G401.6 (cell line): Measurements from ENCODE around the gene LRRC23.
"Not testable (repeated sequence)": the region's sequence is repeated elsewhere in the genome, so short reads cannot be mapped to it uniquely, and the experiment has no call there.

Experiments used
- FAIRE-seq: peaks from 2 replicates; lab custom pipeline; 2012; peaks lifted over from hg19 to GRCh38; lab: Jason Lieb, UNC

The LRRC23 gene

GRCh38 chr12:6905414-6906040 lies 905 bp downstream of the LRRC23 start:
- FAIRE-seq, result no peak

DNA sequence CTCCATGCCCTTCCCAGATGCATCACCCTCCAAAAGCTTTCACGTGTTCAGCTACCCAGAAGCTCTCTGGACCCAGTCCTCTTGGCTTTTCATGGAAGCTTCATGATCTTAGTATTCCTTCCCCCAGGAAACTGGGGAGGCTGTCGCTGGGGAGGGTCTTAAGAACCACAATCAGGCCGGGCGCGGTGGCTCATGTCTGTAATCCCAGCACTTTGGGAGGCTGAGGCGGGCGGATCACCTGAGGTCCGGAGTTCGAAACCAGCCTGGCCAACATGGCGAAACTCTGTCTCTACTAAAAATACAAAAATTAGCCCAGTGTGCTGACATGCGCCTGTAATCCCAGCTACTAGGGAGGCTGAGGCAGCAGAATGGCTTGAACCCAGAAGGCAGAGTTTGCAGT lies 3.5 kb downstream of the LRRC23 start:
- not testable (repeated sequence) for FAIRE-seq

DNA sequence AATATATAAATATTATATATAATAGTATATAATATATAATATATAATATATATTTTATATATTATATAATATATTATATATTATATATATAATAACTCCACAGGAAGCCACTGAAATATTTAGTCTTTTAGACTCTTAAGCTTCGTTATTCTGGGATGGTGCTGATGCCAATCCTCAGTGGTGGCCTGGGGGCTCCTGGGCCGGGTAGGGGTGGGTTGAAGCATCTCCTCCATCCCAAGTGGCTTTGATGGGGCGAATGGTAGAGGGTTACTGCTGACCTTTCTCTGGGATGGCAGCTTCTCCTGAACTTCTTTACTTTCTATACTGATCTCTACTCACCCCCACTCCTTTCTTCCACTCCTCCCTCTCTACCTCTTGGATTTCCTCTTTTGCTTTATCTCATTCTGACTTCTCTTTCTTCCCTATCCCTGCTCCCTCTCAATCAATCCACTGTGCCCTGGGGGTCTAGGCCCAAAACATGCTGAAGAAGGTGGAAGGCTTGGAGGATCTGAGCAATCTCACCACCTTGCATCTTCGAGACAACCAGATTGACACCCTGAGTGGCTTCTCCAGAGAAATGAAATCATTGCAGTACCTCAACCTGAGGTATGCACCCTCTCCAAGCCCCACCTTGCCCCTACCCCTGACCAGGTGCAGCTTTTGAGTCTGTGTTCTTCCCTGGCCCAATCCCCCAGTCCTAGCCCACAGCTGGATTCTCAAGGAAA lies 5.0 kb downstream of the LRRC23 start:
- no peak for FAIRE-seq

- no peak for FAIRE-seq
These were observed 7.7 kb downstream of the LRRC23 start for GRCh38 chr12:6912164-6912935.

GRCh38 chr12:6914246-6914946 lies 9.8 kb downstream of the LRRC23 start, which contains the start of gene ENO2:
Gene ENO2 (plus strand): TSS chr12:6914580. CDS start chr12:6915833, 1,253 bp downstream.
- FAIRE-seq, result no peak

DNA sequence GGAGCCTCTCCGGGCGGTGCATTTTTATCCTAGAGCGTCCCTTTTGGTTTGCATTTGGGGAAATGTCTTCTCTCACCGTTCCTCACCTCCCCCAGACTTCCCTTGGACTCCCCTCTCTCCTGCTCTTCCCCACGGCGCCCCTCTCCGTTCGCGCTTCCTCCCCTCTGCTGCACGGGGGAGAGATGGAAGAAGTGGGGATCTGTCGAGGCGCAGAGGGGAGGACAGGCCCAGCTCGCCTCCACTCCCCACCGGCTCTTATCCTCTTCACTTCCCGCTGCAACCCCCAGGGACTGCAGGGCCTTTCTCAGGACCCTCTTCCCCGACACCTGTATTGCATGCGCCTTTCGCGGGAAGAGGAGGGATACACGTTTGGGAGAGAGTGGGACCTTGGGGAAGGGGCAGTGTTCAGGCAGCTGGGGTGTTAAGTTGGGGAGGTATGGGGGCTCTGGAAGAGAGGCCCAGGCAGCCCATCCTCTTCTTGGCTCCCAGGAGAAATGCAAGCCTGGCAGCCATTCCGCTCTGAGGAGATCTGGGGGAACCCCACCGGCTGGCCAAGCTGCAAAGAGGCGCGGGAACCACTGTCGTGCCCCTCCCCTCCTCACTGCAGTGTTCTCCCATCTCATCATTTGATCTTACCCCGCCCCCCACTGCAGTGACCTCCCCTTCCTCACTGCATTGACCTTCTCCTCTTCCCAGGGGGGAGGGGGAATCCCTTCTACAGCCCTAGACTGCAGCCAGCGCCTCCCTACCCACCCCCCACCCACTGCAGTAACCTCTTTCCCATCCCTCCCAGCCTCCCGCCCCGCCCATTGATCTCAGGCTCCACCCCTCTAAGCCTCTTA lies 10.5 kb downstream of the LRRC23 start:
- no peak for FAIRE-seq

DNA sequence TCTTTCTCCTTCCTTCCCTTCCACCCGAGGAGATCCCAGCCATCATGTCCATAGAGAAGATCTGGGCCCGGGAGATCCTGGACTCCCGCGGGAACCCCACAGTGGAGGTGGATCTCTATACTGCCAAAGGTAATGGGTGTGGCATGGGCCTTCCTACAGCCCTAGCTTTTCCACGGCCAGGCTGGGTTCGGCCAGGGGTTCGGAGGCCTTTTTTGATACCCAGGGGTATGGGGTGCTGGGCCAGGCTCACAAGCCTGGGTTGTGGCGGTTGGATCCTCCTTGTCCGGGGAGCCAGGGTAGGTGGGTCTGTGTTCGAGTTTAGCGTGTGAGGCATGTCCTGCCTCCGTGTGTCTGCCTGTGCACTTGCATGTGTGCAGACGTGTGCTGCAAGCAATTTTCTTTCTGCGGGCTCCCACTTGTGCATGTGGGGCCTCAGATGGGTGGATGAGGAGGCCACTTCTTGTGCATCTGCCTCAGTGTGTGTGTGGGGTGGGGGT lies 11.2 kb downstream of the LRRC23 start:
- no peak for FAIRE-seq

- FAIRE-seq, result no peak
These were observed 12.0 kb downstream of the LRRC23 start for GRCh38 chr12:6916426-6917200.

- no peak for FAIRE-seq
These were observed 13.0 kb downstream of the LRRC23 start for GRCh38 chr12:6917491-6918231.

- no peak for FAIRE-seq
These were observed 15.0 kb downstream of the LRRC23 start for GRCh38 chr12:6919588-6919987.

GRCh38 chr12:6921539-6921938 lies 16.9 kb downstream of the LRRC23 start:
- no peak for FAIRE-seq

DNA sequence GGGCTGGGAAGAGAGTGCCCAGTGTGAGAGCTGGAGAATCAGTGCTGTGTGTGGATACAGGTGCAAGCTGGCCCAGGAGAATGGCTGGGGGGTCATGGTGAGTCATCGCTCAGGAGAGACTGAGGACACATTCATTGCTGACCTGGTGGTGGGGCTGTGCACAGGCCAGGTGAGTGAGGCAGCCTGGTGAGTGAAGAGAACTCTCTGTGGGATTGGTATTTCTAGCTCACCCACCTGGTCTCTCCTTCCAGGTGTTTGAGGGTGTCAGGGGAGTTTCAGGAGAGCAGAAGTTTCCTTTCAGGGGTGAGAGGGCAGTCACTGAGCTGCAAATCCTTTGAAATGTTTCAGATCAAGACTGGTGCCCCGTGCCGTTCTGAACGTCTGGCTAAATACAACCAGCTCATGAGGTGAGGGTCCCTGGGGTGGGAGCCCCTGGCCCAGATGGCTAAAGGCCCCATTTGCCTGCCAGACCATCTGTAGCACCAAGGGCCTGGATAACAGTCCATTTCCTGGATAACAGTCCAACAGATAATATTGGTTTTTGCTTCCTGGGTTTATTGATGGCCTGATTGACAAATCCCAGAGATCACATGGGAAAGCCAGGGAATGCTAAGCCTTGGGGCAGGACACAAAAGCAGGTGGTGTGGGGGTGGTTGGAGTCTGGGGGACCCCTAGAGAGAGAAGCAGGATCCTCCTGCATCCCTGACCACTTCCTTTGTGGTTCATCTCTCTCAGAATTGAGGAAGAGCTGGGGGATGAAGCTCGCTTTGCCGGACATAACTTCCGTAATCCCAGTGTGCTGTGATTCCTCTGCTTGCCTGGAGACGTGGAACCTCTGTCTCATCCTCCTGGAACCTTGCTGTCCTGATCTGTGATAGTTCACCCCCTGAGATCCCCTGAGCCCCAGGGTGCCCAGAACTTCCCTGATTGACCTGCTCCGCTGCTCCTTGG lies 17.6 kb downstream of the LRRC23 start:
- no peak for FAIRE-seq

GRCh38 chr12:6923003-6923732 lies 18.5 kb downstream of the LRRC23 start:
- FAIRE-seq, result no peak

DNA sequence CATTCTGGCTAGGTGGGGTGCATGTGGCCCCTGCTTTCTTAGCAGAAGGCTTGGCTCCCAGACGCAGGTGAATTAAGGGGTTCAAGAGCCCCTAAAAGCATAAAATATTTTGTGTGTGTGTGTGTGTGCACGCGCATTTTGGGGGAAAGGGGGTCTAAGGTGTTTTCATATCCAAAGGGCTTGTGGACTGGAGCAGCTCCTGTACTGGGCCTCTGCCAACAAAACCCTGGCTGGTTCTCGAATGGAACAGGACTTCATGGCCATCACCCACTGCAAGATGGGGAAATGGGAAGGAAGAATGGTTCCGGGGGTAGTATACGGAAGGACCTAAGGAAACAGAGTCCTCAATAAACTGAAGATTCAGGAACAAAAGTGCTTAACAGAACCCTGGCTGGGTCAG lies 19.2 kb downstream of the LRRC23 start:
- FAIRE-seq, result no peak

- FAIRE-seq, result no peak
These were observed 20.6 kb downstream of the LRRC23 start for GRCh38 chr12:6925239-6925539.

DNA sequence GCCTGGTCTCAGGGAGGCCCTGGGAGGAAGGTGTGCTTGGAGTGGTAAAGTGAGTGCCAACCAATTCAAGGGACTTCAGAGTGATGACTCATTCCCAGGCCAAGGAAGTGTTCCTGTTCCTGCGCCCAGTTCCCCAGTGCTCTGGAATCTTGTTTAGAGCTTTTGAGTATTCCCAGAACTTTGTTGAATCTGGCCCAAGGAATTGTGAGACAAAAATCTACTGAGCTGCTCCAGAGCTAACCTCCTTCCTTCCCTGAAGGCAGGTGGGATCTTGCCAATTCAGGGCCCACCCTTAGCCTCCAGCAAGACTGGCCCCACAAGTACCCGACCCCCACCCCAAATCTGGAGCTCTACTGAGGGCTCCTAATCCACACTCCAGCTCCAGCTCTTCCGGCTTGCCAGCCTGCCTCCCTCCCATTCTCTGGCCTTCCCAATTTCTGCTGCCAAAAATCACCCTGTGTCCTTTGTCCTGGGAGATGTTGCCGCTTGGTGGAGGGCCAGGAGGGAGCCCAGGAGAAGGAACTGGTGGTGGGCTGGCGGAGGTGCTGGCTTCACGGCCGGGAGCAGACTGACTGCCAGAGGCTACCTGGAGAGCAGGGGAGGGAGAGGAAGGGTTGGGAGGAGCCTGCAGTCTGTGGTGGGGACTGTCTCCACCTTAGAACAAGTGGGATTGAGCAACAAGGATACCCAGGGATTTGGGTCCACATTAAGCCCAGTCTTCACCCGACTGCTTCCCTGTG lies 21.1 kb downstream of the LRRC23 start:
- peak; percentile 90 for FAIRE-seq

DNA sequence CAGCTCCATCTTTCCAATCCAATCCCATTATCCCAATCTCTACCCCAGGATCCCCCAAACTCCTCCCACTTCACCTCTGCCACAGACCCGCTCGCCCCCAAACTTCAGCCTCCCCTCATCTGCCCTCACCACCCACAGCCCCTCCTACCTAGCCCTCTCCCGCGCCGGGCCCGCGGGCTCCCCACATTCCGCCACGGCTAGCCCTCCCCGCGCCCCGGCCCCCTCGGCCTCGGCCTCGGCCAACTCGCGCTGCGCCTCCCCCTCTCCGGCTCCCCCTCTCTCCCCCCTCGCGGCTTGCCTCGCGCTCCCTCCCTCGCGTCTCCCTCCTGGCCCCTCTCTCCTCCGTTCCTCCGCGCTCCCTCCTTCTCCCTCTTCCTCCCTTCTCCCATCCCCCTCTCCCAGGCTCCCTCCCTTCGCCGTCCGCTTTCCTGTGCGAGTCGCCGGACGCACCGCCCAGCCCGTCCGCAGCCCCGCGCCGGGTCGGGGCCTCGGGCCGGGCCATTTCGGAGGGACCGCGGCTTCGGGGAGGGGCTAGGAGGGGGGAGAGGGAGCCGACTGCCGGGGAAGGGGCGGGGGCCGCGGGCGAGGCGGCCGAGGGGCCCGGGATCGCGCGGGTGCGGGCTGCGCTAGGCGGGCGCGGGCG lies 22.9 kb downstream of the LRRC23 start, which contains the start of gene ATN1:
Gene ATN1, plus strand, starts transcription at position 581 of the 643 bp plus-strand sequence. CDS start 6,043 bp downstream, outside the sequence.
- FAIRE-seq, result no peak
